ENCODE data around the gene RFC3.

RFC3 gene

GRCh38 chr13:33869005-33869404 is 51.1 kb downstream of the RFC3 start:
- no peak for DNase-seq

- no peak for DNase-seq
Measured at GRCh38 chr13:33870046-33870668, 52.2 kb downstream of the RFC3 start.

- DNase-seq, result no peak
Measured at GRCh38 chr13:33871207-33872004, 53.5 kb downstream of the RFC3 start.

GRCh38 chr13:33872005-33872351 is 54.0 kb downstream of the RFC3 start:
- DNase-seq, result no peak

- DNase-seq, result no peak
Measured at GRCh38 chr13:33873251-33873908, 55.4 kb downstream of the RFC3 start.

- DNase-seq, result no peak
Measured at GRCh38 chr13:33874871-33875270, 56.9 kb downstream of the RFC3 start.

GRCh38 chr13:33875618-33876401 is 57.9 kb downstream of the RFC3 start:
- no peak for DNase-seq

- DNase-seq, result no peak
Measured at GRCh38 chr13:33876716-33877394, 58.9 kb downstream of the RFC3 start.

GRCh38 chr13:33879118-33879517 is 61.2 kb downstream of the RFC3 start:
- DNase-seq, result no peak

- DNase-seq, result no peak
Measured at GRCh38 chr13:33882804-33883203, 64.9 kb downstream of the RFC3 start.

GRCh38 chr13:33884531-33885220 is 66.7 kb downstream of the RFC3 start:
- no peak for DNase-seq
